DND-41 (cell line): Measurements from ENCODE around the gene SPRYD4.

ENCODE experiments used
- ATAC-seq: fragments of 200-7000 bp; cut with Tn5 transposase; 3 replicates; pipeline ENCODE4 v1.9.1; 2021; ENCODE audit warnings: low read depth; ENCODE audit not compliant: insufficient read depth
- DNase-seq: peaks from one replicate; pipeline ENCODE4 v3.0.0-alpha.2; 2020
- H2AFZ ChIP-seq: 2 replicates; pipeline ENCODE4 v1.6.0; 2012; ENCODE audit warnings: low read depth, low read length
- H3K27ac ChIP-seq: 2 replicates; pipeline ENCODE4 v1.5.1; 2012; ENCODE audit warnings: low read length, inconsistent platforms
- H3K27me3 ChIP-seq: fragments of 200-600 bp; sonication (generic); 2 replicates; pipeline ENCODE4 v1.6.0; 2012; ENCODE audit warnings: low read length, mild to moderate bottlenecking, inconsistent platforms; ENCODE audit not compliant: insufficient read depth, poor library complexity
- H3K36me3 ChIP-seq: 2 replicates; pipeline ENCODE4 v1.5.1; 2012; ENCODE audit warnings: low read length, inconsistent platforms; ENCODE audit not compliant: insufficient read depth
- H3K4me1 ChIP-seq: 2 replicates; pipeline ENCODE4 v1.5.1; 2012; ENCODE audit warnings: mild to moderate bottlenecking, low read length; ENCODE audit not compliant: insufficient read depth
- H3K4me2 ChIP-seq: 2 replicates; pipeline ENCODE4 v1.6.0; 2012; ENCODE audit warnings: mild to moderate bottlenecking, moderate library complexity, low read length, inconsistent platforms; ENCODE audit not compliant: insufficient read depth
- H3K4me3 ChIP-seq, 2 experiments: fragments of 200-600 bp in 1 of 2; shearing (Covaris generic) in 1 of 2; 2 replicates each; pipeline ENCODE4 v1.5.1; 2012 to 2016; ENCODE audit warnings: inconsistent platforms in 2 of 2, low read length in 2 of 2, mild to moderate bottlenecking in 2 of 2, low read depth in 1 of 2, moderate library complexity in 1 of 2
- H3K79me2 ChIP-seq: 2 replicates; pipeline ENCODE4 v1.6.0; 2012; ENCODE audit warnings: low read length, inconsistent platforms; ENCODE audit not compliant: insufficient read depth
- H3K9ac ChIP-seq: 2 replicates; pipeline ENCODE4 v1.6.0; 2012; ENCODE audit warnings: low read depth, mild to moderate bottlenecking, inconsistent platforms, low read length, moderate library complexity
- H3K9me3 ChIP-seq: 2 replicates; pipeline ENCODE4 v1.5.1; 2012; ENCODE audit warnings: low read length, moderate library complexity, mild to moderate bottlenecking, inconsistent platforms; ENCODE audit not compliant: insufficient read depth, severe bottlenecking
- H4K20me1 ChIP-seq: 2 replicates; pipeline ENCODE4 v1.6.0; 2012; ENCODE audit warnings: low read length; ENCODE audit not compliant: insufficient read depth
- EZH2 ChIP-seq: IDR thresholded peaks from 3 replicates; pipeline ENCODE4 v1.6.1; 2012; ENCODE audit warnings: borderline replicate concordance, low read depth, mild to moderate bottlenecking, moderate library complexity, low read length, inconsistent platforms; ENCODE audit not compliant: severe bottlenecking
- TF ChIP-seq, protein P1 (sequence below): IDR thresholded peaks from 2 replicates; pipeline ENCODE4 v1.5.1; 2012; ENCODE audit warnings: borderline replicate concordance, low read length, moderate library complexity, mild to moderate bottlenecking; ENCODE audit not compliant: poor library complexity, severe bottlenecking; ENCODE audit errors: extremely low read depth

SPRYD4 gene

DNA sequence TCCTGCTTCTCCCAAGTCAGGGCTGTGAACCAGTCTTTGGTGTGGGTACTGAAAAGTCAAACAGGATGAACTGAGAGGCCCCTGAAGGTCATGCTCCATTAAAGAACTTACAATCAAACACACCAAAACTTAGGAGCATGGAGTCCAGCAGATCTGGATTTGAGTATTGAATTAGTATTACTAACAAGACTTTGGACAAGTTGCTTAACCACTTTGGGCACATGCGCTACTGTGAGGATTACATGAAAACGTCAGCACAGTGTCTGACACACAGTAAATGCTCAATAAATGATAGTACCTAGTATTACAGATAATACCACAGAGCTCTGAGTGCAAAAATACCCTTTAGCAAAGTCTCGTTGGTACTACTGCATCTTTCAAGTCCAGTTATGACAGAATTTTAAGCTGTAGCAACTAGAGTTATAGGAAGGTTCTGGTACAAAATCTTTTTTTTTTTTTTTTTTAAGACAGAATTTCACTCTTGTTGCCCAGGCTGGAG is 42.4 kb upstream of the SPRYD4 start:
- DNase-seq = no peak
- Histone ChIP-seq H4K20me1 (no peaks in the 10 kb centered on the region), H3K4me2 (no peak overlapping the region), H3K4me1 (no peaks in the 10 kb centered on the region), H3K27me3 (no peaks in the 10 kb centered on the region), H3K4me3 (no peak overlapping the region), H2AFZ (no peak overlapping the region), H3K9ac (no peak overlapping the region), H3K27ac (no peak overlapping the region), H3K9me3 (no peaks in the 10 kb centered on the region), H3K36me3 (peaks cover 95% of the 10 kb centered on the region), H3K79me2 (no peaks in the 10 kb centered on the region)
- TF ChIP-seq, protein P1, sequence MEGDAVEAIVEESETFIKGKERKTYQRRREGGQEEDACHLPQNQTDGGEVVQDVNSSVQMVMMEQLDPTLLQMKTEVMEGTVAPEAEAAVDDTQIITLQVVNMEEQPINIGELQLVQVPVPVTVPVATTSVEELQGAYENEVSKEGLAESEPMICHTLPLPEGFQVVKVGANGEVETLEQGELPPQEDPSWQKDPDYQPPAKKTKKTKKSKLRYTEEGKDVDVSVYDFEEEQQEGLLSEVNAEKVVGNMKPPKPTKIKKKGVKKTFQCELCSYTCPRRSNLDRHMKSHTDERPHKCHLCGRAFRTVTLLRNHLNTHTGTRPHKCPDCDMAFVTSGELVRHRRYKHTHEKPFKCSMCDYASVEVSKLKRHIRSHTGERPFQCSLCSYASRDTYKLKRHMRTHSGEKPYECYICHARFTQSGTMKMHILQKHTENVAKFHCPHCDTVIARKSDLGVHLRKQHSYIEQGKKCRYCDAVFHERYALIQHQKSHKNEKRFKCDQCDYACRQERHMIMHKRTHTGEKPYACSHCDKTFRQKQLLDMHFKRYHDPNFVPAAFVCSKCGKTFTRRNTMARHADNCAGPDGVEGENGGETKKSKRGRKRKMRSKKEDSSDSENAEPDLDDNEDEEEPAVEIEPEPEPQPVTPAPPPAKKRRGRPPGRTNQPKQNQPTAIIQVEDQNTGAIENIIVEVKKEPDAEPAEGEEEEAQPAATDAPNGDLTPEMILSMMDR = no peak
- ATAC-seq = no peak

DNA sequence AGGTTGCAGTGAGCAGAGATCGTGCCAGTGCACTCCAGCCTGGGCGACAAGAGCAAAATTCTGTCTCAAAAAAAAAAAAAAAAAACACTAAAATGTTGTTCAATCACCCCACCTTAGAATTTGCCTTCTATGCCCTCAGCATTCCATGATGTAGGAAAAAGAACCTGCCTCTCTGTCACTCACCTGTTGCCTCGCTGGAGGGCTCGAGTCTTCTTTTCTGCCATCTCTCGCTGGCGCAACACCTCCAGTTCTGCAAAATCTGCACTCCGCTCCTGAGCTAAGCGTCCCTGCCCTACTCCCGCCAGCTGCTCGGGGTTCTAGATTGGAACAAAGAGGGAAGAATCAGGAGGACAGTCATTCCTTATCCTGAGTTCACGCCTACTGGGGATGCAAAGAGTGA is 37.1 kb upstream of the SPRYD4 start:
- Histone ChIP-seq H3K9ac (no peak overlapping the region), H4K20me1 (peaks cover 20% of the 10 kb centered on the region; the same call in 1 of the 2 replicates), H3K4me1 (no peaks in the 10 kb centered on the region), H3K27me3 (no peaks in the 10 kb centered on the region), H3K36me3 (peaks cover 79% of the 10 kb centered on the region), H3K79me2 (peaks cover 32% of the 10 kb centered on the region), H3K27ac (no peak overlapping the region), H2AFZ (no peak overlapping the region), H3K4me3 (no peak overlapping the region), H3K4me2 (no peak overlapping the region), H3K9me3 (no peaks in the 10 kb centered on the region)
- no peak for TF ChIP-seq EZH2
- TF ChIP-seq, protein P1 = no peak
- ATAC-seq (no peak), DNase-seq (no peak)

DNA sequence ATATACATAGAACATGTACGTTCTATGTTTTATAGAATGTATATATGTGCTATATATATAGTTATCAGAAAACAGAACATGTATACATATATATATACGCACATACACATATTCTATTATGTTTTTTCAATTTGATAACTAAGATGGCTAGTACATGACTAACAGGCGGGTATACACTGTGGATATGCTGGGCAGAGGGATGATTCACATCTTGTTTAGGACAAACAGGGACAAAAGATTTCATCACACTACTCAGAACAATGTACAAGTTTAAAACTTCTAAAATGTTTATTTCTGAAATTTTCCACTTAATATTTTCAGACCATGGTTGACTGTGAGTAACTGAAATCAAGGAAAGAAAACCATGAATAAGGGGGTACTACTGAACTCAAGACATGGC is 36.5 kb upstream of the SPRYD4 start:
- no peaks in the 10 kb centered on the region for H3K9me3 ChIP-seq
- H3K27me3 ChIP-seq = no peaks in the 10 kb centered on the region
- H2AFZ ChIP-seq = no peak overlapping the region
- DNase-seq = no peak
- H3K36me3 ChIP-seq = peaks cover 74% of the 10 kb centered on the region
- TF ChIP-seq, protein P1 = no peak
- no peak for TF ChIP-seq EZH2
- no peak overlapping the region for H3K4me2 ChIP-seq
- H3K4me3 ChIP-seq = no peak overlapping the region
- no peaks in the 10 kb centered on the region for H3K4me1 ChIP-seq
- peaks cover 37% of the 10 kb centered on the region for H3K79me2 ChIP-seq
- H3K9ac ChIP-seq = no peak overlapping the region
- ATAC-seq = no peak
- no peak overlapping the region for H3K27ac ChIP-seq
- peaks cover 20% of the 10 kb centered on the region; the same call in 1 of the 2 replicates for H4K20me1 ChIP-seq

DNA sequence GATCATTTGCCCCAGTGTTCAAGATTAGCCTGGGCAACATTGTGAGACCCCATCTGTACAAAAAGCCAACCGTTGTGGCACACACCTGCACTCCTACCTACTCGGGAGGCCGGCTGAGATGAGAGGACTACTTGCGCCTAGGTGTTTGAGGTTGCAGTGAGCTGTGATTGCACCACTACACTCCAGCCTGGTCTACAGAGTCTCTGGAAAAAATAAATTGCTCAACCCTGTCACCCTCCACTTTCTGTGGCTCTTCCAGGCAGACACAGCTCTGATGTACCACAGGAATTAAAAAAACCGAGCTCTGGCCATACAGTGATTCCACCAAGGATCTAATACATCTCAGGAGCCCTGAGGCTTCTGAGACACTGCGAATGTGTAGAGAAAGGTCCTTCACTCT is 33.5 kb upstream of the SPRYD4 start:
- H3K4me3 ChIP-seq = no peak overlapping the region
- no peaks in the 10 kb centered on the region for H3K27me3 ChIP-seq
- H3K4me2 ChIP-seq = no peak overlapping the region
- peaks cover 47% of the 10 kb centered on the region for H3K36me3 ChIP-seq
- no peak for ATAC-seq
- H3K4me1 ChIP-seq = no peaks in the 10 kb centered on the region
- TF ChIP-seq EZH2 = no peak
- TF ChIP-seq, protein P1 = no peak
- peaks cover 25% of the 10 kb centered on the region; the same call in 1 of the 2 replicates for H4K20me1 ChIP-seq
- peaks cover 67% of the 10 kb centered on the region for H3K79me2 ChIP-seq
- no peak overlapping the region for H3K27ac ChIP-seq
- no peak for DNase-seq
- no peak overlapping the region for H2AFZ ChIP-seq
- H3K9me3 ChIP-seq = no peaks in the 10 kb centered on the region
- H3K9ac ChIP-seq = no peak overlapping the region
